Measurements from ENCODE around the gene LSAMP. TPM values are rescaled to one million over a fixed set of nuclear protein-coding genes. Genes with fewer than 3 reads are reported as not detected.

The LSAMP gene
- polyA plus RNA-seq, 1 of the 3 experiments (the other 2 are of a cell fraction): 6.6 TPM

- no peaks in the 10 kb centered on the region for H3K79me2 ChIP-seq (ENCODE audit: insufficient read depth)
- H3K36me3 ChIP-seq (replicated peaks in 1 of 2; ENCODE audit: control insufficient read depth in 1 of 2, insufficient read depth in 2 of 2, low read length in 1 of 2): peaks cover 0 to 6% of the 10 kb centered on the region in 2 experiments
- no peak for DNase-seq
- no peaks in the 10 kb centered on the region for H3K27me3 ChIP-seq (ENCODE audit: insufficient read depth)
- ChIA-PET POLR2A (no interaction called here), CTCF (interaction anchor here (1.1 to 1.8 kb wide), 2 partner anchors 11 to 13 kb away, joined by 3 to 4 read pairs; no protein-coding TSS in a partner anchor)
- no peaks in the 10 kb centered on the region for H3K9me2 ChIP-seq
- H3F3A ChIP-seq (replicated peaks; ENCODE audit: insufficient read depth): no peaks in the 10 kb centered on the region
- no peak overlapping the region for H3K9ac ChIP-seq
- H3K4me3 ChIP-seq (ENCODE audit: low read depth in 2 of 2, low read length in 1 of 2): no peak overlapping the region
- H3K27ac ChIP-seq (ENCODE audit: low read depth in 2 of 2, low read length in 1 of 2): no peak overlapping the region
- 89% methylated on average over 1 of the region's 1 CpG for WGBS (ENCODE audit: low lambda C conversion rate)
- H3K4me2 ChIP-seq: no peak overlapping the region
- H4K20me1 ChIP-seq (ENCODE audit: insufficient read depth): no peaks in the 10 kb centered on the region
- no peaks in the 10 kb centered on the region; a peak in 3 of 4 replicates for H3K4me1 ChIP-seq (ENCODE audit: control insufficient read depth in 1 of 2, insufficient read depth in 2 of 2, low read depth in 1 of 2, low read length in 1 of 2)
- H3K9me3 ChIP-seq: no peaks in the 10 kb centered on the region
- TF ChIP-seq RAD21 (IDR thresholded peaks at IDR 0.05; ENCODE audit: low read length): no peak
- TF ChIP-seq GABPA (IDR thresholded peaks at IDR 0.05; ENCODE audit: low read depth): no peak
- no peak for TF ChIP-seq FOSL2 (IDR thresholded peaks at IDR 0.05; ENCODE audit: borderline replicate concordance, low read depth)
- TF ChIP-seq TAF1 (IDR thresholded peaks at IDR 0.05; ENCODE audit: borderline replicate concordance, low read depth, low read length): no peak
- no peak for TF ChIP-seq MEF2A (IDR thresholded peaks at IDR 0.05; ENCODE audit: borderline replicate concordance, low read depth)
- no peak for TF ChIP-seq CHD2 (IDR thresholded peaks at IDR 0.05; ENCODE audit: low read length, partially characterized antibody)
- no peak for TF ChIP-seq NRF1 (IDR thresholded peaks at IDR 0.05; ENCODE audit: low read depth, low read length)
- no peak for TF ChIP-seq EZH2phosphoT487 (IDR thresholded peaks at IDR 0.05; ENCODE audit: borderline replicate concordance, low read depth)
- H2AFZ ChIP-seq (ENCODE audit: low read depth): no peak overlapping the region
Observed at GRCh38 chr3:115855911-115856310, 589.4 kb downstream of the LSAMP start.

GRCh38 chr3:115853104-115853503 lies 592.2 kb downstream of the LSAMP start:
- CTCF ChIA-PET: interaction anchor here (0.6 to 1.1 kb wide), 2 partner anchors 16 to 68 kb away, joined by 3 read pairs; no protein-coding TSS in a partner anchor
- TF ChIP-seq, protein P1, sequence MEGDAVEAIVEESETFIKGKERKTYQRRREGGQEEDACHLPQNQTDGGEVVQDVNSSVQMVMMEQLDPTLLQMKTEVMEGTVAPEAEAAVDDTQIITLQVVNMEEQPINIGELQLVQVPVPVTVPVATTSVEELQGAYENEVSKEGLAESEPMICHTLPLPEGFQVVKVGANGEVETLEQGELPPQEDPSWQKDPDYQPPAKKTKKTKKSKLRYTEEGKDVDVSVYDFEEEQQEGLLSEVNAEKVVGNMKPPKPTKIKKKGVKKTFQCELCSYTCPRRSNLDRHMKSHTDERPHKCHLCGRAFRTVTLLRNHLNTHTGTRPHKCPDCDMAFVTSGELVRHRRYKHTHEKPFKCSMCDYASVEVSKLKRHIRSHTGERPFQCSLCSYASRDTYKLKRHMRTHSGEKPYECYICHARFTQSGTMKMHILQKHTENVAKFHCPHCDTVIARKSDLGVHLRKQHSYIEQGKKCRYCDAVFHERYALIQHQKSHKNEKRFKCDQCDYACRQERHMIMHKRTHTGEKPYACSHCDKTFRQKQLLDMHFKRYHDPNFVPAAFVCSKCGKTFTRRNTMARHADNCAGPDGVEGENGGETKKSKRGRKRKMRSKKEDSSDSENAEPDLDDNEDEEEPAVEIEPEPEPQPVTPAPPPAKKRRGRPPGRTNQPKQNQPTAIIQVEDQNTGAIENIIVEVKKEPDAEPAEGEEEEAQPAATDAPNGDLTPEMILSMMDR (IDR thresholded peaks at IDR 0.05): no peak
- TF ChIP-seq GATA2 (CRISPR knock-in tag; IDR thresholded peaks at IDR 0.05) (no peak), MAX (IDR thresholded peaks at IDR 0.05; ENCODE audit: low read depth) (no peak), USF1 (IDR thresholded peaks at IDR 0.05; ENCODE audit: borderline replicate concordance, low read depth) (no peak), NRF1 (IDR thresholded peaks at IDR 0.05; ENCODE audit: low read depth, low read length) (no peak), TEAD4 (IDR thresholded peaks at IDR 0.05; ENCODE audit: borderline replicate concordance, insufficient read depth) (no peak), EP300 (IDR thresholded peaks at IDR 0.05; ENCODE audit: borderline replicate concordance in 1 of 2, low read depth in 1 of 2, low read length in 1 of 2) (no peak), PBX3 (IDR thresholded peaks at IDR 0.05) (peak; percentile 58), FOSL2 (IDR thresholded peaks at IDR 0.05; ENCODE audit: borderline replicate concordance, low read depth) (no peak), MEF2A (IDR thresholded peaks at IDR 0.05; ENCODE audit: borderline replicate concordance, low read depth) (no peak), MXI1 (IDR thresholded peaks at IDR 0.05; ENCODE audit: low read depth, low read length) (no peak), NFIC (IDR thresholded peaks at IDR 0.05; ENCODE audit: borderline replicate concordance) (peak; percentile 10; the same call in 1 of the 2 replicates), ELF1 (IDR thresholded peaks at IDR 0.05) (no peak), JUND (IDR thresholded peaks at IDR 0.05) (no peak), RCOR1 (IDR thresholded peaks at IDR 0.05; ENCODE audit: low read length) (no peak), RXRA (IDR thresholded peaks at IDR 0.05; ENCODE audit: borderline replicate concordance, low read depth) (no peak), SIN3A (IDR thresholded peaks at IDR 0.05; ENCODE audit: borderline replicate concordance, low read depth, low read length) (no peak), FOXJ3 (CRISPR knock-in tag; IDR thresholded peaks at IDR 0.05) (no peak), TCF12 (IDR thresholded peaks at IDR 0.05) (peak; percentile 55; the same call in 1 of the 2 replicates), POLR2AphosphoS5 (IDR thresholded peaks at IDR 0.05; ENCODE audit: low read depth, low read length) (no peak)
- TF ChIP-seq, protein P2, sequence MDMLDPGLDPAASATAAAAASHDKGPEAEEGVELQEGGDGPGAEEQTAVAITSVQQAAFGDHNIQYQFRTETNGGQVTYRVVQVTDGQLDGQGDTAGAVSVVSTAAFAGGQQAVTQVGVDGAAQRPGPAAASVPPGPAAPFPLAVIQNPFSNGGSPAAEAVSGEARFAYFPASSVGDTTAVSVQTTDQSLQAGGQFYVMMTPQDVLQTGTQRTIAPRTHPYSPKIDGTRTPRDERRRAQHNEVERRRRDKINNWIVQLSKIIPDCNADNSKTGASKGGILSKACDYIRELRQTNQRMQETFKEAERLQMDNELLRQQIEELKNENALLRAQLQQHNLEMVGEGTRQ (IDR thresholded peaks at IDR 0.05; ENCODE audit: borderline replicate concordance, low read depth, low read length): no peak

More at GRCh38 chr3:115853104-115853503, 592.2 kb downstream of the LSAMP start:
- no peaks in the 10 kb centered on the region; a peak in 3 of 4 replicates for H3K4me1 ChIP-seq (ENCODE audit: control insufficient read depth in 1 of 2, insufficient read depth in 2 of 2, low read depth in 1 of 2, low read length in 1 of 2)
- H3K9me2 ChIP-seq: no peaks in the 10 kb centered on the region
- no peak overlapping the region for H3K27ac ChIP-seq (ENCODE audit: low read depth in 2 of 2, low read length in 1 of 2)
- H3K4me3 ChIP-seq (ENCODE audit: low read depth in 2 of 2, low read length in 1 of 2): no peak overlapping the region
- no peaks in the 10 kb centered on the region for H3K27me3 ChIP-seq (ENCODE audit: insufficient read depth)
- no peaks in the 10 kb centered on the region for H3K9me3 ChIP-seq
- POLR2A ChIA-PET: no interaction called here
- no peak overlapping the region for H2AFZ ChIP-seq (ENCODE audit: low read depth)
- DNase-seq: no peak
- H3K79me2 ChIP-seq (ENCODE audit: insufficient read depth): no peaks in the 10 kb centered on the region
- H3K9ac ChIP-seq: no peak overlapping the region
- no peaks in the 10 kb centered on the region for H4K20me1 ChIP-seq (ENCODE audit: insufficient read depth)
- peaks cover 0 to 6% of the 10 kb centered on the region in 2 experiments for H3K36me3 ChIP-seq (replicated peaks in 1 of 2; ENCODE audit: control insufficient read depth in 1 of 2, insufficient read depth in 2 of 2, low read length in 1 of 2)
- H3K4me2 ChIP-seq: no peak overlapping the region
- H3F3A ChIP-seq (replicated peaks; ENCODE audit: insufficient read depth): no peaks in the 10 kb centered on the region

Data from SK-N-SH (cell line).